DMS79 (cell line): ENCODE results near the gene JAK1.
A peak's percentile ranks its signal among the peaks of the same experiment; 100 is the strongest.
"Not testable (repeated sequence)": the region's sequence is repeated elsewhere in the genome, so short reads cannot be mapped to it uniquely, and the experiment has no call there.

ENCODE experiments used
- DNase-seq: peaks from one replicate; lab custom pipeline; 2025; lab: John Stamatoyannopoulos, UW

JAK1 gene

DNA sequence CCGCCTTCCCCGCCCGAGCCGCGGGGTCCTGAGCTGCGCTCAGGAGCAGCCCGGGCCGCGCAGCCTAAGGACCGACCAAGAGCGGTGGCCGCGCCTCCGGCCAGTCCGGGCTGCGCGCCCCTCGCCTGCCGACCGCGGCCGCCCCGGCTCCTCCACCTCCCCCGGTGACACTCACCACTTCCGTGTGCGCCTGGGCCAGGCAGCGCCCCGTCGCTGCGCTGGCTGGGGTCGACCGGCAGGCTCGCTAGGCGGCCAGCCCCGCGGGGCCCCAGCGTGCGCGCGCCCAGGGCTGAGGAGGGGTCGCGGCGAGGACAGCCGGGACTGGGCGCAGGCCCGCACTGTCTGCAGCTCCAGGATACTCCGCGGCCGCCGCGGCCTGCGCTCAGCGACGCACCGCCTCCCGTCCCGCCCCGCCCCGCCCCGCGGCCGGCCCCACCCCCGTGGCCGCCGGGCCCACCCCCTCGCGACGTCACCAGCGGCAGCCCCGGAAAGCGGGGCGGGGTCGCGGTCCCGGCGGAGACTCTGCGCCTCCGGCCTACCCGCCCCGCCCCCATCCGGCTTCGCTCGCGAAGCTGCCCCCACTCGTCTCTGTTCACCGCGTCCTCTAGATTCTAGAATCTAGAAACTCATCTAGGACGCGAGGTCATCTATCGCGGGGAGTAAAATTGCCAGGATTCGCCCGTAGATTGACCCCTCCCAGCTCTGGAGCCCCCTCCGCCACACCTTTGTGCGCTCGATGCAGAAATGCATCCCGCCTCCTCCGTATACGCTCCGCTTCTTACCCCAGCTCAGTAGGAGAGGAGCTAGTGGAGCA is at the start of gene JAK1:
JAK1 (minus strand) TSS at position 392 of the 814 bp plus-strand sequence. CDS start 80,285 bp downstream, outside the sequence.
- peak; percentile 78 for DNase-seq

DNA sequence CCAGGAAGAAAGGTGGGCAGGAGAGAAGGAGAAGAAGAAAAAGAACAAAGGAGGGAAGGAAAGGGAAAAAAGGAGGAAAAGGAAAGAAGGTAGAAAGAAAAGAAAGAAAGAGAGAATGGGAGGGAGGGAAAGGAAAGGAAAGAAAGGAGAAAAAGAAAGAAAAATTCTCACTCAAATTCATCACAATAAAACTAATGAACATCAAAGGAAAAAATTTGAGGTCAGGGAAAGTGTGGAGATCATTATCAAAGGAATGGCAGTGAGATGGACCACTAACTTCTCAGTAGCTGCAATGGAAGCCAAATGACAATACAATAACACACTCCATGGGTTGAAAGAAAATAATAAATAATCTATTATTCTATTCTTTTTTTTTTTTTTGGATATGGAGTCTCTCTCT is 48.0 kb upstream of the JAK1 start:
- no peak for DNase-seq

DNA sequence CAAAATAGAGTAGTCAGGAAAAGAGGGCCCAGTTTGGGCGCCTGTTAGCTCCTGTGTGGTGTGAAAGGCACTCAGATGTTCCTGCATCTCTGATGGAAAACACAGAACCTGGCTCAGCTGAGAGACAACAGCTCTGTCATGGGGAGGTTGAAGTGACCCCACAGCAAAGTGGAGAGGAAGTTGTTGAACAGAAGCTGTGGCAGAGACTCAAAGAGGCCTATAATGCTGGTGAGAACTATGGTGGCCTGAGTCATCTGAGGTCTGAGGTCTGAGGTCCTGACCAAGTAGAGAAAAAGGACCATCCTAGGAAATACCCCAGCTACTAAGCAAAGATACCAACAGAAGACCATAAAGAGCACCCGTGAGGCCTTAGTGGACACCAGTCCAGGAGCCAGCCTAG is 45.6 kb upstream of the JAK1 start:
- DNase-seq, result no peak

DNA sequence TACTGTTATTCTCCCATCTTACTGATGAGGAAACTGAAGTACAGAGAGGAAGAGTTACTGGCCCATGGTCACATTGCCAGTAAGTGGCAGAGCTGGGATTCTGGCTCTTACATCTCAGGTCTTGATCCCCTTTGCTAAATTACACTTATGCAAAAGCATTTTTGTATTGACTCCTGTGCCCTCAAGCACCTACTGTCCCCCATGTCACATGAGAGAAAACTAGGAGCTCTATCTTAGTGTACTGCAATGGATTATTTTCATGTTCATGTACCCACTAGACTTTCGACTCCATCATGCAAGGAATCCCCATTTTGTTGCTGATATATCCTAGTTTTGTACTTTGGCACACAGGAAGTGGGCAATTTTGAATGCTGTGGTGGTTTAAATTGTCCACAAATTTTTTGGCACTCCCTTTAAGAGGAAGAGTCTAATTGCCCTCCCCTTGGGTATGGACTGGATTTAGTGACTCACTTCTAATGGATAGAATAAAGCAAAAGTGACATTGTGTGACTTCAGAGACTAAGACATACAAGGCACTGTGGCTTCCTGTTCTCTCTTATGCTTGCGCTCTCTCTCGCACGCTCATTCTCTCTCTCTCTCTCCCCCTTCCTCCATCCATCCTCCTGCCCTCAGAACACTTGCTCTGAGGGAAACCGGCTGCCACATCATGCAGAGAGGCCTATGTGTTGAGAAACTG is 43.5 kb upstream of the JAK1 start:
- no peak for DNase-seq

DNA sequence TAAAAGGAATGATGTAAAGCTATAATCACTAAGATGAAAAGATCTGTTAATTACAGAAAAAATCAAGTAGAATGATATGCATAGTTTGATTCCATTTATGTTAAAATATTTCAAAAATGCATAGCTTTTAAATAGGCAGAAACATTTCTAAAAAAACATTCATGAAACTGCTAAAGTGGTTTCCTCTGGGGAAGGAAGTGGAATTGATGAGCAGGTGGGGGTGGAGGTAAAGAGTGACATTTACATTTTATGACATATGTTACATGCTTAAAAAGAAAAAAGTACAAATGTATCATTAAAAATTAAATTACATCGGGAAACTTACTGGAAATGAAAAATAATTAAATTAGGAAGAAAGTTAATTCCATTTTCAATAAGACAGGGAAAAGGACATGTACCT is 42.8 kb upstream of the JAK1 start:
- no peak for DNase-seq

DNA sequence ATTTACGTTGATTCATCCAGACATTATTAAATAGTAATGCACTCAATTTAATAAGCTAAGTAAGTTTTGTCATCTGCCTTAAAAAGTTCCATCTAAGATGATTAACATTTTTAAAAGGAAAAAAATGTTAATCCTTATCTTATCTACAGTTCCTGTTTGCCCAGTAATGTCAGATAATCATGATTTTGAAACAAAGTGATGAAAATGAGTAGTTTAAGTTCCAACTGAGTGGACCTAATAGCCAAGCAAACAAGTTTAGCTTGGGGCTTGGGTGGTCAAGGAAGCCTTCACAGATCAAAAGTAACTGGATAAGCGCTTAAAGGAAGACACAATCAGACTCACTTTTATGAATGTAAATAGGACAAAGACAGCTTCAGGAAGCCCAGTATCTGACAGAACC is 40.5 kb upstream of the JAK1 start:
- no peak for DNase-seq

DNA sequence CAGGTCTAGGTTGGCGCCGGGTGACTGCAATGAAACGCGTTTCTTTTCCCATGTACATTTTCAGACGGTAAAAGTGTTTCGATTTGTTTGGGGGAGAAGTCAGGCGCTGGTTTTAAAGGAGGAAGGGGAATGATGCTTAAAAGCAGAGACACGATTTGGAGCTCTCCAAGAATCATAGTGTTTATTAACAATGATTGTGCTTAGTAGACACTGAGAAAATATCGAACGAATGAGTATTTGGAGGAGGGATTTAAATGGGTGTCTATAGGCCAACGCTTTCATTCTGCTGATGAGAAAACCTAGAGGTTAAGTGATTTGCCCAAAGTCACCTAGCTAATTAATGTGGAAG is 36.9 kb upstream of the JAK1 start:
- DNase-seq, result no peak

DNA sequence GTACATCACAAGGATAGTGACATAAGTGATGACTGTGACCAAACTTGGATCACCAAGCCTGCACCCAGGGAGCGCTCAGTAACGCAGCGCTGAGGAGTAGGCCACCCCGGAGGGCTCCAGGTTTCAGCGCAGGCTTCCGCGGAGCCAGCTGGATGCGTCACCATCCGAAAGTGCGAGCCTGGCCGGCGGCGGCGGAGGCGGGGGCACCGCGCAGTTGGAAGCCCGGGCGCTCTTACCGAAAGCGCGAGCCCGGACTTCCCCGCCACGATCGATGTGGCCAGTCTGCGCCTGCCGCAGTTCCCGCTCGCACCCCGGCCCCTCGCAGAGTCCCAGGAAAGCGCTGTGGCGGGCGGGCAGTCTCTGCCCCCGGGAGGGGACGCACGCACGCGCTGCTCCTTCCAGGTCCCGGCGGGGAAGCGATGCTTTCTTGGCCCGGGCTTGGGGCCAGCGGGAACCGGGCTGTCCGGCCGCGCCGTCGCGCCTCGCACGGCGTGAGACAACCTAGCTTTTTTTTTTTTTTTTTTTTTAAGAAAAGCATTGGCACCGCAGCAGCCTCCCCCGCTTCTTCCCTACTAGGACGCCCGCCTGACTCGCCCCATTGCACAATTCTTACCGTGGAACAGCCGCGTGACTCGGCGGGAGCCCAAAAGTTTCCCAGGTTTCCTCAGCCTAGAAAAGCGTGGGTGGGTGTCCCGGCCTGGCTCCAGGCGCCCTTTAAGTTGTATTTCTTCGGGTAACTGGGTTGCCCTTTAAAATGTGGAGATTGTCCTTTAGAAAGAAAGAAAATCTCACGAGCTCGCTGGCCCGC is 36.4 kb upstream of the JAK1 start:
- peak; percentile 34 for DNase-seq

DNA sequence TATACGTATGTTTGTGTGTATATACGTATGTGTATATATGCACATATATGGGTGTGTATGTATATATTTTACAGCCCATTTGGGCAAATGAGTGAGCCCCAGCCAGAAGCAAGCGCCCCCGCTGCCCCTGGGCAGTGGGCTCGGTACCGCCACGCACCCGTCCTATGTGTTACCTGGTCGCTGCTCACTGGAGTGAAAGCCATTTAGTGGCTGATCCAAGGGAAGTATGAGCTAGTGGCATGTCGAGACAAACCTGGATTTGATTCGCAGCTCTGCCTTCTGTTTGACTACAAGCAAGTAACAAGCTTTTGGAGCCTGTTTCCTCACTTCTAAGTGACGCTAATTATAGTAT is 35.8 kb upstream of the JAK1 start:
- peak; percentile 34 for DNase-seq

DNA sequence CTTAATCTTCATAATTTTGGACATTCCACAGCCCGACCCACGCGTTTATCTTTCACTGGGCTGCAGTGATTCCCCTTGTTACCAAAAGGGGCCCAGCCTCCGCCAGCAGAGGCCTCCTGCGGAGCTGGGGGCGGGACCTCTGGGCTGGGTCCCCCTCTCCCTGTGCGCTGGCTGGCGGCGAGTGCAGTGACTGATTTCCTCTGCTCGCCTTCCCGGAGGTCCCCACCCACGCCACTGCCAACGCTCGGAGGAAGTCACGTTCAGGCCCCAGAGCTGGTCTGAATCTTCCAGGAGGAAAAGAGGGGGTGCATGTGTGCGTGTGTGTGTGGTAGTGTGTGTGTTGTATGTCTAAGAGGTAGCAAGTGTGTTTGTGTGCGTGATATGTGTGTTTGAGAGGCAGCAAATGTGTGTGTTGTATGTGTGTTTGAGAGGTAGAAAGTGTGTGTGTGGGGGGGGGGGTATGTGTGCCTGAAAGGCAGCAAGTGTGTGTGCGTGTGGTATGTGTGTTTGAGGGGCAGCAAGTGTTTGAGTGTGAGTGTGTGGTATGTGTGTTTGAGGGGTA is 35.0 kb upstream of the JAK1 start:
- DNase-seq, result no peak

DNA sequence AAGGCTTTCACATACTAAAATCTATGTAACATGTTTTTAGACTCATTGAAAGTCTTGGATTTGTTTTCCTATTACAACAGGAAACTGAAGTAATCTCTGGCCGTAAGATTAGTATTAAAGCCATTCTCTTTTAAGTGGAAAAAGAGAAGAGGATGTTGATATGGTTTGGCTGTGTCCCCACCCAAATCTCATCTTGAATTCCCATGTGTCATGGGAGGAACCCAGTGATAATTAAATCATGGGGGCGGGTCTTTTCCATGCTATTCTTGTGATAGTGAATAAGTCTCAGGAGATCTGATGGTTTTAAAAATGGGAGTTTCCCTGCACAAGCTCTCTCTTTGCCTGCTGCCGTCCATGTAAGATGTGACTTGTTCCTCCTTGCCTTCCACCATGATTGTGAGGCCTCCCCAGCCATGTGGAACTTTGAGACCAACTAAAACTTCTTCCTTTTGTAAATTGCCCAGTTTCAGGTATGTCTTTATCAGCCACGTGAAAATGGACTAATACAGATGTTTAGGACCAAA is 32.1 kb upstream of the JAK1 start:
- DNase-seq, result not testable (repeated sequence)

DNA sequence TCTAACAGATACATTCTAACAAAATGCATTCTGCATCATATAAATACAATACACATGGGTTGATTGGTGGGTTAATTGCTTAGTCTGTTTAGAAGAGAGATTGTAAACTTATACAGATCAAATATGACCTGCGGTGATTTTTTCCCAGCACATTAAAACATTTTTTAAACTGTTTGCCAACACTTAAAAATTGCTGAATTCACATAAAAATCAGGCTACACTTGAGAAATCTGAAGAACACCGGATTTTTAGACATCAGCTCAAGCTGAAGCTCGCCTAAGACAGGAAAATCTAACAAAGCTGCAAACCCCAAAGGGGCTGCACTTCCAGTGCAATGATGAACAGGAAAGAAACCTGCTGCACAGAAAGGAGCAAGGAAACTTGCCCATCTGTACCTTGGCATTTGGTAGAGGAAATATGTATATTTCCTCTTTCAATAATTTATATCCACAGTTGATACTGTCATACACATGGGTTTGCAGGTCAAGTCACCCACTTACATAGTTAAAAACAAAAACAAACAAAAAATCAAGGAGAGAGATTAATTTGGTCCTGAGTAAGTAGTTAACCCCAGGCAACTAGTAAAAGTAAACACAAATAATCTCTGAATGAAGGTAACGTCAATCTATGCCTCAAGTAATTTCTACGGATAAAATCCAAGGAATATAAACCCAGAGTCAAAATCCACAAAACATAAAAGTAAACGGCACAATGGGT is 30.4 kb upstream of the JAK1 start:
- DNase-seq, result no peak

DNA sequence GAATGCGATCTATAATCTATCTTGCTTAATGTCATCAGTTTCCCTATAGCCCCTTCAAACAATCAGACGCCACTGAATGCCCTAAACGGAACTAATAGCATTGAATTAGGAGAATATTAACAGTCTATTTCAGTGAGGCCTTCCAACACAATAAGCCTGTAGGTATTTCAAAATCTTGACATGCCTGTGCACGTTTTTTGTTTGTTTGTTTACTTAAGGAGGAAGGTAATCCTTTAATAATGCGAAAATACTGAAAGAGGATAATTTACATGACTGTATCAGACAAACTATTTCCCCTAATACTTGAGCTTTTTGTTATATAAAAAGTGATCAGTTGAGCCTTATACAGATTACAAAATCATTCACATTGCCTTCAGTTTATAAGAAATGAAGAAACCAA is 29.0 kb upstream of the JAK1 start:
- peak; percentile 2 for DNase-seq

DNA sequence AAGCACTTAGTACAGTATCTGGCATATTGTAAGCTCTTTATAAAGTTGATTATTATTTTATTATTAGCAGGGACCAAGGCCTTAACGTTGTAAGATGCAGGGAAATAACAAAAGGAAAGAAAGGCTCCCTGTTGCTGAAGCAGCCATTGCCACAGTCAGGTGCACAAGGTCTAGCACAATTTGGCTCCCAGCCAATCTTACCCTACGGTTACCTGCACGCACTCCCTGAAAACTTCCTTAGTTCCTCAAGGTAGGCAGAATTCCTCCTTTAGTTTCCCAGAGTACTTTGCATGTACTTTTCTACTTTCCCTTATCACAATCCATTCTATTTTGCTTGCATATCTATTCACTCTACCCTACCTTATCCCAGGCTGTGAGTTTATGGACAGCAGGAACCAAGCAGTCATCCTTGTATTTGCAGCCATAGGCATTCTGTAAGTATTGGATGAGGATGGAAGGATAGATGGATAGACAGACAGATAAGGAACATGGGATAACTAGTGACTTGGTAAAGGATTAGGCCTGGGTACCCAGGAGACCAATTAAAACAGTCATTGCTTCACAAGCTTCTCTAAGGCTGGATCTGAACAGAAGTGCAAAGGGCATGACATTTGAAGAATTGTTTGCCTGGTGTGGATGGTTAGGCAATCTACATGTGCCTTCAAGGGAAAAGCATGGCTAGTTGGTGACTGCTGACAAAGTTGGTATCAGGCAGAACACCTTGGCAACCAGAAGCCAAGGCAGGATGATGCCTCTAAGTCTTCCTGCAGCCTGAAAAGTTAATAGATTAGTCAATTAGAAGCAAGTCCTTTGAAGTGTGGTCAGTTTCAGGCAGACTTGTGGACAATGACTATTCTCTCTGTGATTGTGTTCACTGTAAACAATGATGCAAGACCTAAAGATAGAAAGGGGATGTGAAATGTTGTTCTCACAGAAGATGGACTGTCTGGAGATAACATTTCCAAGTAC is 20.8 kb upstream of the JAK1 start:
- DNase-seq, result peak; percentile 11

DNA sequence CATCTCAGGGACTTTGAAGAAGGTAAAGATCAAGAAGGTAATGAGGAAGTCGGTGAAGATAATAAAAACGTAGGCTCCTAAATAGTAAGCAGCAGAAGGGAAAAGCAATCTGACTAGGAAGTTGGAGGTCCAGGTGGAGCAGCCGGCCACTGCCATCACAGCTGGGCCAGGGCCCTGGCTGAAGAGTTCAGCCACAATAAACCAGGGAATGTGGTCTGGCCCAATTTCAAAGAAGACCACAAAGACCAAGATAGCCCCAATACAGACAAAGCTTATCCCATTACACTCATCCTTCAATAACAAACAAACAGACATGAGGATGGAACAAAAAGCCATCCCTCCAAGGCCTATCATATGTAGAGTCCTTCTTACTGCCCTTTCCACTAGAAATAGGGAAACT is 18.4 kb upstream of the JAK1 start:
- DNase-seq, result no peak

DNA sequence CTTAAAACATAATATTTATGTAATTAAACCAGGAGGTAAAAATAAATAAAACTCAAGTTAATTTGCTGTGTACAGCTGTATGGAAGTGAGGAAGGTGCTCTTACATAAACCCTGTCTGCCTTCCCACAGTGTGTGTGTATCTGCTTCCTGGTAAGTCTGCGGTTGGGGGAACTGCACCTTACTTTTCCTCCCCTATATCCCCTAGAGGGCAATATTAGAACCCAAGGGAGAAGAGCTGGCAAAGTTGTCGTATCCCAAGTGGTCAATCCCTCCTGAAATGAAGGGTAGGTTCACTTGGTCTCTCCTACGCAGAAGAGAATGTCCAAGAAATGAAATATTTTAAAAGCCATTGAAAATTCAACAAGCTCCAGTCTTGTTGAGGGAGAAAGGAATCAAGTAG is 17.8 kb upstream of the JAK1 start:
- DNase-seq, result no peak

DNA sequence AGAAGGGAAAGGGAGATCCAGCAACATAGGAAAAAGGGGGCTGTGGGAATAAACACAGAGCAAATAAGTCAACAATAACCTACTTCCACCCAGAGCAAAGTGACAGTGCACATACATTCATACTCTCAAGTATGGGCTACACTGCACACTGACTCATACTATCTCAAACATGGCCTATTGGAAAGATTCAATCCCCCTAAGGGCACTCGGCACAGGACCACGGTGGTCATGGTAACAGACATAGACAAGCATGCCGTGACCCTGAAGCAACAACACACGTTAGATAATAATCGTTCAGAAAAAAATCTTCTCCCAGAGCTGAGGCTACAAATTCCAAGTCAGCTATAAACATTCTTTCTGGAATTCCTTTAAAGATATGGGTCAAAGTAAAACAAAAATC is 16.8 kb upstream of the JAK1 start:
- peak; percentile 3 for DNase-seq

DNA sequence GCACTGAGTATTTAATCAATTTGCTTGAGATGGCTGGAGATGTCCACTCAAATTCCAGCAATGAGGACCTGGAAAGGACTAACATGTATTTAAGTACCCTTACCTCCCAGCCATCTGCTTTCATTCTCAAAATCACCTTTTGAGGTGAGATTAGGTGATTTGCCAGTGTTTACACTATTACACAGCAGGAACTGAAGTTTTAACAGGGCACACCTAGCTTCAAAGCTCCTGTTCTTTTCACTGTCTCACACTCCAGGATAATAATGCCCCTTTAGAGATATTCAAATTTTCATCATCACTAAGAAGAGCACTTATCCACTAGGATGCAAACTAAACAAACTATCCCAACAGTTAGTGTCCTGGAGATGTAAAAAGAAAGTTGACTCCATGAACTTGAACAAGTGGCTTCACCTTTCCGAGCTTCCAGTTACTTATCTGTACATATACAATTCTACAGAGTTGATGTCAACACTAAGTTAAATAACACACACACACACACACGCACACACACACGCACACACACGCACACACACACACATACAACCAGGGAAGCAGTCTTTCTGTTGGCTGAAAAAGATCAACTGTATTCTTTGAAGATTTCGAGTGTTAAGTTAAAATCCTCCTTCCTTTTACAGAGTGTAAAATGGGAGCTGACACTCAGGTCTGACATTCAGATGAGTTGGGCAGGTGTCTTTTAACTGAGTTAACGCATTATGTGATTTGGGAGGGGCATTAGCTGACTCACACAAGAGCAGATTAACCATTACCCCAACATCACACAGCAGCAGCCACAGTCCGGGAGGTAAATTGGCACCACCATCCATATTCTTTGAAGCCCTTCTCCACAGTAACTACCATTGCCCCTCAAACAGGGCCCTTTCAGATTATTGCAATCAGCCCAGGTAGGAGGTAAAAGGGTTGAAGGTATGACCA is 15.5 kb upstream of the JAK1 start:
- no peak for DNase-seq
